AG09309 (cell line): ENCODE measurements around the gene SLC2A5.

Source experiments
- DNase-seq: peaks from one replicate; pipeline ENCODE4 v3.0.0-alpha.2; 2010; ENCODE audit warnings: low read depth
- H3K4me3 ChIP-seq: 2 replicates; pipeline ENCODE4 v1.5.1; 2011; ENCODE audit warnings: mild to moderate bottlenecking, low read depth, low read length, moderate library complexity; ENCODE audit not compliant: control insufficient read depth
- CTCF ChIP-seq: IDR thresholded peaks from 2 replicates; pipeline ENCODE4 v1.5.1; 2011; ENCODE audit warnings: mild to moderate bottlenecking, low read depth, low read length, inconsistent platforms; ENCODE audit not compliant: insufficient read depth, control insufficient read depth; ENCODE audit errors: missing control alignments

Gene SLC2A5

DNA sequence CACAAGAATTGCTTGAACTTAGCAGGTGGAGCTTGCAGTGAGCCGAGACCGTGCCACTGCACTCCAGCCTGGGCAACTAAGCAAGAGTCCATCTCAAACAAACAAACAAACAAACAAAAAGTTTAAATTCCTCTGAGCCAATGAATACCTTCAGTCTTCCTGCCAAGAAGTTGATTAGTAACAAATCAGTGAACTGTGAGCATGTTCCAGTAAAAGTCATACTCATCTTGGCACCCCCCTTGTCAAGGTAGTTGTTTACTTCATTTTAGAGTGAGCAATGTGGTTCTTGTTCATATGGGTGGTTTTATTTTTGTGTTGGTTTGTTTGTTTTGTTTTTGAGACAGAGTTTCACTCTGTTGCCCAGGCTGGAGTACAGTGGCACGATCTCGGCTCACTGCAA, 25.2 kb downstream of the SLC2A5 start:
- TF ChIP-seq CTCF, result no peak
- no peak for DNase-seq
- H3K4me3 ChIP-seq, result no peak overlapping the region

DNA sequence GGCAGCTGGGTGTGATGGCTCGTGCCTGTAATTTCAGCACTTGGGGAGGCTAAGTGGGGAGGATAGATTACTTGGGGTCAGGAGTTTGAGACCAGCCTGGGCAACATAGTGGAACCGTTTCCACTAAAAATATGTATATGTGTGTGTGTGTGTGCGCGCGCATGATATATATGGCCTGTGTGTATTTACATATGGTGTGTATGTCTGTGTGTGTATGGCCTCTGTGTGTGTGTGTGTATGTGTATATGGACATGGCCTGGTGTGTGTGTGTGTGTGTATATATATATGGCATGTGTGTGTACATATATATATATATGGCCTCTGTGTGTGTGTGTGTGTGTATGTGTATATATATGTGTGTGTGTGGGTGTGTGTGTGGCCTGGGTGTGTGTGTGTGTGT, 27.2 kb downstream of the SLC2A5 start:
- no peak overlapping the region for H3K4me3 ChIP-seq
- DNase-seq, result no peak
- no peak for TF ChIP-seq CTCF

DNA sequence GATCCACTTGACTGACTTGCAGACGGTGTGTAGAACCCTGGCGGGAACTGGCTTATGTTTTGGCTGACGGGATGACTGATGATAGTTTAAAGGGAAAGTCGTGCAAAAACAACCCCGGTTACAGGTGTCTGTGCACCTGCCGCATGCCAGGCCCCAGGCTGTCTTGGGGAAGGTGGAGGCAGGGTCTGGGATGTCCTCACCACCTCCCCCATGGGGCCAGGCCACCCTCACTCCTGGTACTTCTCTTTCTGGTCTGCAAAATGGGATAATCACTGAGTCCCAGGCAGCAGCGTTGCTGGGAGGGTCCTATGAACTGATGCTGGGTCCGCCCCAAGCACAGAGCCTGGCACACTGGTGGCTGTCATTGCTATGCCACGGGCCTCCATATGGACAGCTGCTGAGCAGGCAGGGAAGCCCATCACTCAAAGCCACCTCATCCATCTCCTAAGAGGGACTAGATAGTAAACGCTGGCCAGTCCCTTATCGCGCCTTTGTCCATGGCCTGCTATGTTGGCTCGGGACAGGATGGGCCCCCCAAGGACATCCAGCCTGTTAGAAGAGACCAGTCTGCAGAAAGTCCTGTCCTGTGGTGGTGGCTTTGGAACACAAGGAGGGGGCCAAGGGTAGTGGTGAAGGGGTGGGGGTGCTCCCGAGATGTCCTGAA, 28.2 kb downstream of the SLC2A5 start:
- no peak for DNase-seq
- no peak overlapping the region for H3K4me3 ChIP-seq
- no peak for TF ChIP-seq CTCF

DNA sequence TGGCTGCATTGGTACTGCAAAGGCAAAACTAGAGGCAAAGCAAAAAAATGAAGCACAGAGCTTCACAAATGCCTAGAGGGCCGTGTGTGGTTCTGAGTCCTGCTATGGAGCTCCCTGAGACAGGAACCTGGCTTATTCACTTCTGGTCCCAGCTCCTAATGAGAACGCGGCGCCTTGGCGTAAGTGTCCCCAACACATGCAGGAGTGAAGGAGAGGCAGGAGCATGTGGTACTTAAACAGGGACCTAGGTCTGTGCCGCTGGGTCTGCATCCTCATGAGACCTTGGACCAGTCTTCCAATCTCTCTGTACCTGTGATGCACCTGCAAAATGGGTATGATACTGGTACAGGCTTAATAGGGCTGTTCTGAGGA, 28.8 kb downstream of the SLC2A5 start:
- H3K4me3 ChIP-seq, result no peak overlapping the region
- no peak for TF ChIP-seq CTCF
- no peak for DNase-seq

DNA sequence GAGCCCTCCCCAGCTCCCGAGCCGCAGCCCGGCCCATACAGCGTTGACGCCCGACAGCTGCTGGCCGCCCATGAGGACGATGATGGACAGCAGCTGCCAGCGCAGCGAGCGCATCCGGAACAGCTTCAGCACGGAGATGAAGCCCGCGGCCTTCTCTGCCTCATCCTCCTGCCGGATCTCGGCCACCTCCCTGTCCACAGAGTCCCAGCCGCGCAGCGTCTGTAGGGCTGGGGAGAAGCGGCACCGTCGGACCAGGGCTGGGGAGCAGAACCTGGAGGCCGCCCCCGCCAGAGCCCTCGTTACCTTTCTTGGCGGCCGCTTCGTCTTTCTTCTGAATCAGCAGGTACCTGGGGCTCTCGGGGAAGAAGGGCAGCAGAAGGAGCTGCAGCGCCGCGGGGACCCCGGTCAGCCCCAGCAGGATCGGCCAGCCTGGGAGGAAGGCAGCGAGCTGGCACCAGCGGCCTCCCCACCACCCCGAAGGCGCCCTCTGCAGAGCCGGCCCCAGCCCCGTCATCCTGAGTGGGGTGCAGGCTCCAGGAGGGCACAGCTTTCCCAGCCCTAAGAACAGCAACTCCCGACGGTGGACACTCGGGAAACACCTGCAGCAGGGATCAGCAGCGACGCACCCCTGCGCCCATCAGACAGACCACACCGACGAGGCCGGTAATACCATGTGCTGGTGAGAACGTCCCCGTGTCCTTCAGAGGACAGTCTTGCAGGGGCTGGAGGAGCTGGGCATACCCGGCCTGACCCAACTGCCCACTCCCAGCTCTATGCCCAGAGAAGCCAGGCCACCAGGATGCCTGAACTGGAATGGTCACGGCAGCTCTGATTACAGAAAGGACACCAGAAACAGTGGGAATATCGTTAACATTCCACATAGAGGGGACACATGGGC, 29.4 kb downstream of the SLC2A5 start:
- no peak overlapping the region for H3K4me3 ChIP-seq
- no peak for DNase-seq
- no peak for TF ChIP-seq CTCF

DNA sequence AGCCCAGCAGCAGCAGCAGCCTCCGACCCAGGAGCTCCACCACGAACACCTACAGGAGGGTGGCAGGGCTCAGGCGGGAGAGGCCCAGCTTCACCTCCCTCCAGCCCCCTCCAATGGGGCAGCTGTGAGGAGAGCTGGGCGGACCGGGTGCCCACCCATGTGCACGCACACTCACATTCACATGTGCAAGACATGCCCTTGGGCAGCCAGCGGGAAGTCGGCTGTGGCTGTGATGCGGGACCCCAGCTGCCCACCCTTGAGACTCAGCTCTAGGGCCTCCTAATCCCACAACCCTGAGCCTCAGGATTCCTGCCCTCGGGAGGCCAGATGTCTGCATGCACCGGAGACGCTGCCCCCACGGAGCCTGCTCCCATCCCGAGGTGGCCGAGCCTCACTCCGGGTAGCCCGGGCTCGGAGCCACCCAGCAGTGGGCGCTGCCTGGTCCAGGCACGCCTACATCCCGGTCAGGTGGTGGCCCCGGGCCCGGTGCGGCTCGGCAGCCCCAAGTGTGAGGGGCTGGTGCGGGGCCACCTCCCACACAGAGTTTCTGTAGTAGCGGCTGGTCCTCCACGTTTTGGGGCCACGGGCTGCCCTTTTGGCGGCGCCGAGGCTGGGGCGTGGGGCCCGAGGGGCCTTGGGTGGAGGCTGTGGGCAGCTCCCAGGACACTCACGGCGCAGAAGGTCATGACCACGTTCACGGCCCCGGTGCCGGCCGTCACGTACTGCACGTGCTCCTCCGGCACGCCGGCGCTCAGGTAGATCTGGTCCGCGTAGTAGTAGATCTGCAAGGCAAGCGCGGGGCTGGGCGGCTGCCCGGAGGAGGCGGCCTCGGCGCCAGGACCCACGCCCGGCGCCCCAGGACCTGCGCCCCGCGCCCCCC, 30.3 kb downstream of the SLC2A5 start:
- no peak for TF ChIP-seq CTCF
- DNase-seq, result no peak
- no peak overlapping the region for H3K4me3 ChIP-seq
